ENCODE measurements around the gene DIP2B. TPM values are rescaled to one million over a fixed set of nuclear protein-coding genes. Genes with fewer than 3 reads are reported as not detected.

DIP2B gene
- total RNA-seq, 1 donor from 2014 or later = 25.8 TPM

- Mint-ChIP-seq H3K4me1 (ENCODE audit: low read depth) (peaks cover 15% of the 10 kb centered on the region), H3K27me3 (ENCODE audit: low read depth) (no peaks in the 10 kb centered on the region), H3K4me3 (ENCODE audit: unreplicated experiment) (no peak overlapping the region), H3K27ac (ENCODE audit: unreplicated experiment) (no peak overlapping the region), H3K9me3 (ENCODE audit: low read depth) (no peaks in the 10 kb centered on the region), H3K36me3 (ENCODE audit: low read depth) (no peaks in the 10 kb centered on the region)
- no peak for TF ChIP-seq CTCF (IDR thresholded peaks at IDR 0.05)
- DNase-seq (ENCODE audit: low spot score) = no peak
These were observed 142.2 kb downstream of the DIP2B start for GRCh38 chr12:50647031-50647430.

- no peak overlapping the region for H3K27ac Mint-ChIP-seq (ENCODE audit: unreplicated experiment)
These were observed 142.7 kb downstream of the DIP2B start for GRCh38 chr12:50647479-50647878.

GRCh38 chr12:50650285-50650684 lies 145.5 kb downstream of the DIP2B start:
- Mint-ChIP-seq H3K36me3 (ENCODE audit: low read depth) (no peaks in the 10 kb centered on the region), H3K27me3 (ENCODE audit: low read depth) (no peaks in the 10 kb centered on the region), H3K4me3 (ENCODE audit: unreplicated experiment) (no peak overlapping the region), H3K27ac (ENCODE audit: unreplicated experiment) (no peak overlapping the region), H3K4me1 (ENCODE audit: low read depth) (peaks cover 7% of the 10 kb centered on the region), H3K9me3 (ENCODE audit: low read depth) (no peaks in the 10 kb centered on the region)
- no peak for TF ChIP-seq CTCF (IDR thresholded peaks at IDR 0.05)
- DNase-seq (ENCODE audit: low spot score) = no peak

More at GRCh38 chr12:50647479-50647878, 142.7 kb downstream of the DIP2B start:
- Mint-ChIP-seq H3K36me3 (ENCODE audit: low read depth) (no peaks in the 10 kb centered on the region), H3K4me3 (ENCODE audit: unreplicated experiment) (no peak overlapping the region), H3K4me1 (ENCODE audit: low read depth) (peaks cover 12% of the 10 kb centered on the region), H3K27me3 (ENCODE audit: low read depth) (no peaks in the 10 kb centered on the region), H3K9me3 (ENCODE audit: low read depth) (no peaks in the 10 kb centered on the region)
- no peak for DNase-seq (ENCODE audit: low spot score)
- no peak for TF ChIP-seq CTCF (IDR thresholded peaks at IDR 0.05)

DNA sequence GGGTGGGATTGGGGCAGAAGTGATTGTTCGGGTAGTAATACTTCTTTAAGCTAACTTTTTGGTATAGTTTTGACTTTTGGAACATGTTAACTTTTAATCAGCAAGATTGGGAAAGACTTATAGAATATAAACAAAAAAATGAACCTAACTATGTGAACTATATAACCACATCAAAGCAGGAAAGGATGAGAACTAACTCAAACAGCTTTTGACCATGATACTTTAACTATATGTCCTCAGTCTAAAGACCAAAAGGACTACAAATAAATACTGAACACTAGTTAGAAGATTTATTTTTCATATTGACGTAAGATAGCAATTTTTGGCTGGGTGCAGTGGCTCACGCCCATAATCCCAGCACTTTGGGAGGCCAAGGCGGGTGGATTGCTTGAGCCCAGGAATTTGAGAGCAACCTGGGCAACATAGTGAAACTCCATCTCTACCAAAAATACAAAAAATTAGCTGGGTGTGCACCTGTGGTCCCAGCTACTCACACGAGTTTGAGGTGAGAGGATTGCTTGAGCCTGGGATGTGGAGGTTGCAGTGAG lies 150.7 kb downstream of the DIP2B start:
- H3K27ac Mint-ChIP-seq (ENCODE audit: unreplicated experiment) = no peak overlapping the region
- DNase-seq (ENCODE audit: low spot score) = no peak
- peaks cover 11% of the 10 kb centered on the region for H3K4me1 Mint-ChIP-seq (ENCODE audit: low read depth)
- no peak for TF ChIP-seq CTCF (IDR thresholded peaks at IDR 0.05)
- H3K9me3 Mint-ChIP-seq (ENCODE audit: low read depth) = no peaks in the 10 kb centered on the region
- H3K4me3 Mint-ChIP-seq (ENCODE audit: unreplicated experiment) = no peak overlapping the region
- H3K36me3 Mint-ChIP-seq (ENCODE audit: low read depth) = no peaks in the 10 kb centered on the region
- no peaks in the 10 kb centered on the region for H3K27me3 Mint-ChIP-seq (ENCODE audit: low read depth)

GRCh38 chr12:50659260-50659659 lies 154.5 kb downstream of the DIP2B start:
- Mint-ChIP-seq H3K4me3 (ENCODE audit: unreplicated experiment) (no peak overlapping the region), H3K4me1 (ENCODE audit: low read depth) (peaks cover 29% of the 10 kb centered on the region), H3K36me3 (ENCODE audit: low read depth) (no peaks in the 10 kb centered on the region), H3K27me3 (ENCODE audit: low read depth) (no peaks in the 10 kb centered on the region), H3K9me3 (ENCODE audit: low read depth) (no peaks in the 10 kb centered on the region), H3K27ac (ENCODE audit: unreplicated experiment) (peak overlapping the region; percentile 11)
- DNase-seq (ENCODE audit: low spot score) = no peak
- TF ChIP-seq CTCF (IDR thresholded peaks at IDR 0.05) = no peak

Data from chondrocyte (in vitro differentiated cells).